Measurements from ENCODE around the gene ISL2. TPM values are rescaled to one million over a fixed set of nuclear protein-coding genes. Genes with fewer than 3 reads are reported as not detected.

The ISL2 gene
- total RNA-seq, 4 donors from 2014 or later, result 0.67 to 11.6 TPM; not detected in 2

- peaks cover 0 to 18% of the 10 kb centered on the region in 2 donors for H3K27me3 ChIP-seq
- DNase-seq, result no peak
- no peak for TF ChIP-seq POLR2A (IDR thresholded peaks at IDR 0.05)
- TF ChIP-seq, protein P1, sequence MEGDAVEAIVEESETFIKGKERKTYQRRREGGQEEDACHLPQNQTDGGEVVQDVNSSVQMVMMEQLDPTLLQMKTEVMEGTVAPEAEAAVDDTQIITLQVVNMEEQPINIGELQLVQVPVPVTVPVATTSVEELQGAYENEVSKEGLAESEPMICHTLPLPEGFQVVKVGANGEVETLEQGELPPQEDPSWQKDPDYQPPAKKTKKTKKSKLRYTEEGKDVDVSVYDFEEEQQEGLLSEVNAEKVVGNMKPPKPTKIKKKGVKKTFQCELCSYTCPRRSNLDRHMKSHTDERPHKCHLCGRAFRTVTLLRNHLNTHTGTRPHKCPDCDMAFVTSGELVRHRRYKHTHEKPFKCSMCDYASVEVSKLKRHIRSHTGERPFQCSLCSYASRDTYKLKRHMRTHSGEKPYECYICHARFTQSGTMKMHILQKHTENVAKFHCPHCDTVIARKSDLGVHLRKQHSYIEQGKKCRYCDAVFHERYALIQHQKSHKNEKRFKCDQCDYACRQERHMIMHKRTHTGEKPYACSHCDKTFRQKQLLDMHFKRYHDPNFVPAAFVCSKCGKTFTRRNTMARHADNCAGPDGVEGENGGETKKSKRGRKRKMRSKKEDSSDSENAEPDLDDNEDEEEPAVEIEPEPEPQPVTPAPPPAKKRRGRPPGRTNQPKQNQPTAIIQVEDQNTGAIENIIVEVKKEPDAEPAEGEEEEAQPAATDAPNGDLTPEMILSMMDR (IDR thresholded peaks at IDR 0.05), result no peak
- no peaks in the 10 kb centered on the region for H3K9me3 ChIP-seq
- no peaks in the 10 kb centered on the region for H3K36me3 ChIP-seq
- no peak overlapping the region for H3K27ac ChIP-seq
- H3K4me1 ChIP-seq, result peaks cover 0 to 18% (median 10%) of the 10 kb centered on the region in 4 donors
- no peak overlapping the region for H3K4me3 ChIP-seq
These were observed 12.9 kb downstream of the ISL2 start for GRCh38 chr15:76349301-76350070.

GRCh38 chr15:76353023-76353577 lies 16.5 kb downstream of the ISL2 start:
- H3K9me3 ChIP-seq, result no peaks in the 10 kb centered on the region
- H3K36me3 ChIP-seq, result no peaks in the 10 kb centered on the region
- no peaks in the 10 kb centered on the region for H3K27me3 ChIP-seq
- no peak overlapping the region for H3K4me3 ChIP-seq
- no peaks in the 10 kb centered on the region for H3K4me1 ChIP-seq
- H3K27ac ChIP-seq, result no peak overlapping the region
- no peak for DNase-seq
- TF ChIP-seq, protein P1 (IDR thresholded peaks at IDR 0.05), result no peak
- no peak for TF ChIP-seq POLR2A (IDR thresholded peaks at IDR 0.05)

GRCh38 chr15:76353903-76354302 lies 17.3 kb downstream of the ISL2 start:
- TF ChIP-seq POLR2A (IDR thresholded peaks at IDR 0.05), result no peak
- TF ChIP-seq, protein P1 (IDR thresholded peaks at IDR 0.05), result no peak
- no peak for DNase-seq
- no peaks in the 10 kb centered on the region for H3K9me3 ChIP-seq
- H3K36me3 ChIP-seq, result no peaks in the 10 kb centered on the region
- no peak overlapping the region for H3K27ac ChIP-seq
- H3K27me3 ChIP-seq, result no peaks in the 10 kb centered on the region
- no peak overlapping the region for H3K4me3 ChIP-seq
- H3K4me1 ChIP-seq, result no peaks in the 10 kb centered on the region

GRCh38 chr15:76354823-76355440 lies 18.4 kb downstream of the ISL2 start:
- Histone ChIP-seq H3K36me3 (no peaks in the 10 kb centered on the region), H3K4me3 (no peak overlapping the region), H3K4me1 (no peaks in the 10 kb centered on the region), H3K27me3 (no peaks in the 10 kb centered on the region), H3K27ac (no peak overlapping the region), H3K9me3 (no peaks in the 10 kb centered on the region)
- no peak for DNase-seq
- TF ChIP-seq, protein P1 (IDR thresholded peaks at IDR 0.05), result no peak
- no peak for TF ChIP-seq POLR2A (IDR thresholded peaks at IDR 0.05)

DNA sequence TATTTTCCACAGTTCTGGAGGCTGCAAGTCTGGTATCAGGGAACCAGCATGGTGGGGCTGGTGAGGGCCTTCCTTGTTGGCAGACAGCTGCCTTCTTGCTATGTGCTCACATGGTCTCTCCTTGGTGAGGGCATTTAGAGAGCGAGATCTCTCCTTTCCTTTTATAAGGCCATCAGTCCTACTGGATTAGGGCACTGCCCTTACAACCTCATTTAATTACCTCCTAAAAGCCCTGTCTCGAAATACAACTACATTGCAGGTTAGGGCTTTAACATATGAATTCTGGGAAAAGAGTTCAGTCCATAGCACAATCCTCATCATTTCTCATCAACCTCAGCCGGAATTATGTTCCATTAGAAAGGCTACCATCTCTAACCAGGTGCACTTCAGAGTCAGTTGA lies 21.9 kb downstream of the ISL2 start:
- Histone ChIP-seq H3K27me3 (no peaks in the 10 kb centered on the region), H3K4me3 (no peak overlapping the region), H3K27ac (no peak overlapping the region), H3K4me1 (no peaks in the 10 kb centered on the region), H3K36me3 (no peaks in the 10 kb centered on the region), H3K9me3 (no peaks in the 10 kb centered on the region)
- DNase-seq, result no peak
- no peak for TF ChIP-seq POLR2A (IDR thresholded peaks at IDR 0.05)
- TF ChIP-seq, protein P1 (IDR thresholded peaks at IDR 0.05), result no peak

All from Peyer's patch (tissue), 4 donors.